SK-N-SH (cell line): Measurements from ENCODE around the gene A2ML1. TPM values are rescaled to one million over a fixed set of nuclear protein-coding genes. Genes with fewer than 3 reads are reported as not detected.

ENCODE experiments used
- CTCF ChIA-PET: fragments of 300-600, 350-600 bp; formaldehyde crosslinking; extraction: SDS; loops from one replicate; lab custom pipeline; 2021; lab: Yijun Ruan, JAX
- POLR2A ChIA-PET: fragments of 350-600 bp; sonication (Branson Sonifier 250); formaldehyde crosslinking; extraction: SDS; loops from one replicate; lab custom pipeline; 2020; ENCODE audit warnings: antibody characterized with exemption, inconsistent platforms; lab: Yijun Ruan, JAX
- DNase-seq: peaks from one replicate; pipeline ENCODE4 v3.0.0; 2012
- H2AFZ ChIP-seq: fragments of 200-600 bp; sonication (generic); 2 replicates; pipeline ENCODE4 v1.8.1; 2016; ENCODE audit warnings: antibody characterized with exemption, mild to moderate bottlenecking, low read depth
- H3F3A ChIP-seq: fragments of 200-600 bp; sonication (generic); replicated peaks from 2 replicates; pipeline ENCODE3; 2016; ENCODE audit warnings: antibody characterized with exemption, mild to moderate bottlenecking; ENCODE audit not compliant: insufficient read depth
- H3K27ac ChIP-seq, 2 experiments: fragments of 200-500 bp in 1 of 2; fragments of 200-600 bp in 1 of 2; sonication (Bioruptor generic) in 1 of 2; sonication (generic), shearing (Covaris generic) in 1 of 2; 2 replicates each; pipeline versions ENCODE4 v1.5.1 to v1.6.1; 2014 to 2016; ENCODE audit warnings: low read depth in 2 of 2, inconsistent platforms in 1 of 2, low read length in 1 of 2, mild to moderate bottlenecking in 1 of 2, mixed read lengths in 1 of 2
- H3K27me3 ChIP-seq: fragments of 200-600 bp; sonication (generic), shearing (Covaris generic); 2 replicates; pipeline ENCODE4 v1.6.1; 2016; ENCODE audit warnings: mixed run types; ENCODE audit not compliant: insufficient read depth
- H3K36me3 ChIP-seq, 2 experiments: fragments of 200-500 bp in 1 of 2; fragments of 200-600 bp in 1 of 2; sonication (Bioruptor generic) in 1 of 2; sonication (generic) in 1 of 2; replicated peaks in 1 of 2; 2 replicates each; pipeline versions ENCODE3 to v1.5.1; 2014 to 2016; ENCODE audit warnings: low read length in 1 of 2, mild to moderate bottlenecking in 1 of 2; ENCODE audit not compliant: insufficient read depth in 2 of 2, control insufficient read depth in 1 of 2
- H3K4me1 ChIP-seq, 2 experiments: fragments of 200-500 bp in 1 of 2; fragments of 200-600 bp in 1 of 2; sonication (Bioruptor generic) in 1 of 2; sonication (generic), shearing (Covaris generic) in 1 of 2; 2 replicates each; pipeline versions ENCODE4 v1.5.1 to v1.6.1; 2014 to 2016; ENCODE audit warnings: low read depth in 1 of 2, low read length in 1 of 2, mixed run types in 1 of 2; ENCODE audit not compliant: insufficient read depth in 2 of 2, control insufficient read depth in 1 of 2
- H3K4me2 ChIP-seq: fragments of 200-600 bp; sonication (generic), shearing (Covaris generic); 2 replicates; pipeline ENCODE4 v1.6.1; 2017; ENCODE audit warnings: mixed run types
- H3K4me3 ChIP-seq, 2 experiments: fragments of 200-500 bp in 1 of 2; fragments of 200-600 bp in 1 of 2; sonication (Bioruptor generic) in 1 of 2; sonication (generic), shearing (Covaris generic) in 1 of 2; 2 replicates each; pipeline versions ENCODE4 v1.5.1 to v1.8.1; 2014 to 2016; ENCODE audit warnings: low read depth in 2 of 2, inconsistent platforms in 1 of 2, low read length in 1 of 2, mild to moderate bottlenecking in 1 of 2, mixed read lengths in 1 of 2, moderate library complexity in 1 of 2
- H3K79me2 ChIP-seq: fragments of 200-600 bp; sonication (generic); 2 replicates; pipeline ENCODE4 v1.8.1; 2017; ENCODE audit warnings: mild to moderate bottlenecking; ENCODE audit not compliant: insufficient read depth
- H3K9ac ChIP-seq: fragments of 200-600 bp; sonication (generic); 2 replicates; pipeline ENCODE4 v1.6.1; 2017; ENCODE audit warnings: mixed run types
- H3K9me2 ChIP-seq: fragments of 200-600 bp; sonication (generic); 2 replicates; pipeline ENCODE4 v1.6.1; 2017; ENCODE audit warnings: mixed run types
- H3K9me3 ChIP-seq: fragments of 200-600 bp; sonication (generic); 2 replicates; pipeline ENCODE4 v1.6.1; 2017; ENCODE audit warnings: mixed run types, mild to moderate bottlenecking, moderate library complexity
- H4K20me1 ChIP-seq: fragments of 200-600 bp; sonication (generic); 2 replicates; pipeline ENCODE4 v1.6.1; 2017; ENCODE audit warnings: mild to moderate bottlenecking, mixed run types; ENCODE audit not compliant: insufficient read depth
- FOSL2 ChIP-seq: IDR thresholded peaks from 2 replicates; pipeline ENCODE4 v1.4.0; 2012; ENCODE audit warnings: low read depth, mild to moderate bottlenecking, moderate library complexity, borderline replicate concordance
- FOXJ3 ChIP-seq: sonication (generic); formaldehyde crosslinking; IDR thresholded peaks from 2 replicates; pipeline ENCODE4 v1.5.1; 2020; ENCODE audit warnings: mild to moderate bottlenecking, missing genetic modification reagents
- FOXM1 ChIP-seq: IDR thresholded peaks from 2 replicates; pipeline ENCODE4 v1.4.0; 2012; ENCODE audit warnings: low read depth, mild to moderate bottlenecking
- GABPA ChIP-seq: IDR thresholded peaks from 2 replicates; pipeline ENCODE4 v1.4.0; 2012; ENCODE audit warnings: low read depth, mild to moderate bottlenecking
- MEF2A ChIP-seq: IDR thresholded peaks from 2 replicates; pipeline ENCODE4 v1.4.0; 2012; ENCODE audit warnings: low read depth, borderline replicate concordance
- MXI1 ChIP-seq: IDR thresholded peaks from 2 replicates; pipeline ENCODE4 v1.6.1; 2012; ENCODE audit warnings: mild to moderate bottlenecking, low read depth, low read length, improper control_type of control experiment
- NFIC ChIP-seq: IDR thresholded peaks from 2 replicates; pipeline ENCODE4 v1.4.0; 2012; ENCODE audit warnings: borderline replicate concordance
- NRF1 ChIP-seq: IDR thresholded peaks from 2 replicates; pipeline ENCODE4 v1.6.1; 2012; ENCODE audit warnings: low read depth, mild to moderate bottlenecking, low read length
- RAD21 ChIP-seq: IDR thresholded peaks from 2 replicates; pipeline ENCODE4 v1.6.1; 2012; ENCODE audit warnings: mild to moderate bottlenecking, low read length
- RCOR1 ChIP-seq: fragments of 150-350 bp; IDR thresholded peaks from 2 replicates; pipeline ENCODE4 v1.6.1; 2017; ENCODE audit warnings: antibody characterized with exemption, low read length
- RXRA ChIP-seq: IDR thresholded peaks from 2 replicates; pipeline ENCODE4 v1.4.0; 2012; ENCODE audit warnings: low read depth, mild to moderate bottlenecking, borderline replicate concordance
- SIN3A ChIP-seq: IDR thresholded peaks from 2 replicates; pipeline ENCODE4 v1.6.1; 2012; ENCODE audit warnings: low read depth, mild to moderate bottlenecking, low read length, moderate library complexity, borderline replicate concordance
- SMC3 ChIP-seq: IDR thresholded peaks from 2 replicates; pipeline ENCODE4 v1.6.1; 2012; ENCODE audit warnings: low read depth, low read length, improper control_type of control experiment
- TAF1 ChIP-seq: IDR thresholded peaks from 2 replicates; pipeline ENCODE4 v1.6.1; 2012; ENCODE audit warnings: low read depth, mild to moderate bottlenecking, low read length, moderate library complexity, borderline replicate concordance
- TEAD4 ChIP-seq: IDR thresholded peaks from 2 replicates; pipeline ENCODE4 v1.4.0; 2012; ENCODE audit warnings: mild to moderate bottlenecking, borderline replicate concordance; ENCODE audit not compliant: insufficient read depth
- WGBS: methylation state at CpG from one replicate; pipeline ENCODE4 v1.1.6; 2017; ENCODE audit warnings: low lambda C conversion rate; 5-methylcytosine and 5-hydroxymethylcytosine counted together
- polyA plus RNA-seq, 3 experiments: library from polyadenylated mRNA; depleted of rRNA; stranded (reverse); fragments of >200 nt; gene quantifications; 2 replicates each; pipeline ENCODE4 v1.2.3, GENCODE V29; 2012
- TF ChIP-seq, protein P1 (sequence below): IDR thresholded peaks from 2 replicates; pipeline ENCODE4 v1.4.0; 2012; ENCODE audit warnings: low read depth, borderline replicate concordance
- TF ChIP-seq, protein P2 (sequence below): IDR thresholded peaks from 2 replicates; pipeline ENCODE4 v1.4.0; 2012; ENCODE audit warnings: low read depth
- TF ChIP-seq, protein P3 (sequence below): IDR thresholded peaks from 2 replicates; pipeline ENCODE4 v1.4.0; 2012; ENCODE audit warnings: low read depth, borderline replicate concordance
- TF ChIP-seq, protein P4 (sequence below): IDR thresholded peaks from 2 replicates; pipeline ENCODE4; 2012

A2ML1 gene
- polyA plus RNA-seq, 1 of the 3 experiments (the other 2 are of a cell fraction), result not detected

DNA sequence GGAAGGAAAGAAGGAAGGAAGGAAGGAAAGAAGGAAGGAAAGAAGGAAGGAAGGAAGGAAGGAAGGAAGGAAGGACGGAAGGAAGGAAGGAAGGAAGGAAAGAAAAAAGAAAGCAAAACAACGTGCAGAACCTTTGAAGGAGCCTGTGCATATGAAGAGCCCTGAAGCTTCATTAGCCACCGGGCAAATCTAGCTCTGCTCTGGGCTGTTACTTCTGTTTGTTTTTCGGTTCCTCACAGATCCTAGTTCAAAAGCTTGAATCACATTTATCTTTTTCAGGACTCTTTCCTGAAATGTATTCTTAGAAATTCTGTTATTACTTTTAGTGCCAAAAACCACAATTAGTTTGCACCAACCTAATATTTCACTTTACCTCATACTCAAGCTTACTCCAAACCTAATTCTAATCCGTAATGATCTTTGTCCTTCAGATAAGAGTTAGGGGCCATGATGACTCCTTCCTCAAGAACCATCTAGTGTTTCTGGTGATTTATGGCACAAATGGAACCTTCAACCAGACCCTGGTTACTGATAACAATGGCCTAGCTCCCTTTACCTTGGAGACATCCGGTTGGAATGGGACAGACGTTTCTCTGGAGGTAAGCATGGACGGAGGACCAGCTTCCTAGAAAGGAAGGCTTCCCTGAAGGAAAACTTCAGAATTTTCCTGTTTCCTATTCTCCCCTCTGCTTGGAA, 18.7 kb downstream of the A2ML1 start:
- 40% methylated on average over 7 of the region's 8 CpGs for WGBS
- H3K4me1 ChIP-seq, result peaks cover 0 to 4% of the 10 kb centered on the region in 2 experiments; a peak in 1 of 4 replicates
- no peak overlapping the region for H3K27ac ChIP-seq
- H3K9me2 ChIP-seq, result no peaks in the 10 kb centered on the region
- no peak for TF ChIP-seq NFIC
- no peak for TF ChIP-seq GABPA
- TF ChIP-seq, protein P1, sequence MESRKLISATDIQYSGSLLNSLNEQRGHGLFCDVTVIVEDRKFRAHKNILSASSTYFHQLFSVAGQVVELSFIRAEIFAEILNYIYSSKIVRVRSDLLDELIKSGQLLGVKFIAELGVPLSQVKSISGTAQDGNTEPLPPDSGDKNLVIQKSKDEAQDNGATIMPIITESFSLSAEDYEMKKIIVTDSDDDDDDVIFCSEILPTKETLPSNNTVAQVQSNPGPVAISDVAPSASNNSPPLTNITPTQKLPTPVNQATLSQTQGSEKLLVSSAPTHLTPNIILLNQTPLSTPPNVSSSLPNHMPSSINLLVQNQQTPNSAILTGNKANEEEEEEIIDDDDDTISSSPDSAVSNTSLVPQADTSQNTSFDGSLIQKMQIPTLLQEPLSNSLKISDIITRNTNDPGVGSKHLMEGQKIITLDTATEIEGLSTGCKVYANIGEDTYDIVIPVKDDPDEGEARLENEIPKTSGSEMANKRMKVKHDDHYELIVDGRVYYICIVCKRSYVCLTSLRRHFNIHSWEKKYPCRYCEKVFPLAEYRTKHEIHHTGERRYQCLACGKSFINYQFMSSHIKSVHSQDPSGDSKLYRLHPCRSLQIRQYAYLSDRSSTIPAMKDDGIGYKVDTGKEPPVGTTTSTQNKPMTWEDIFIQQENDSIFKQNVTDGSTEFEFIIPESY, result no peak
- TF ChIP-seq FOSL2, result no peak
- no peak for TF ChIP-seq FOXM1
- TF ChIP-seq MXI1, result no peak
- TF ChIP-seq FOXJ3 (CRISPR knock-in tag), result no peak
- no peak for TF ChIP-seq NRF1
- TF ChIP-seq MEF2A, result no peak
- TF ChIP-seq TEAD4, result no peak
- no peak for TF ChIP-seq RCOR1
- TF ChIP-seq, protein P2, sequence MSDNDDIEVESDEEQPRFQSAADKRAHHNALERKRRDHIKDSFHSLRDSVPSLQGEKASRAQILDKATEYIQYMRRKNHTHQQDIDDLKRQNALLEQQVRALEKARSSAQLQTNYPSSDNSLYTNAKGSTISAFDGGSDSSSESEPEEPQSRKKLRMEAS, result no peak
- TF ChIP-seq RXRA, result no peak
- TF ChIP-seq, protein P3, sequence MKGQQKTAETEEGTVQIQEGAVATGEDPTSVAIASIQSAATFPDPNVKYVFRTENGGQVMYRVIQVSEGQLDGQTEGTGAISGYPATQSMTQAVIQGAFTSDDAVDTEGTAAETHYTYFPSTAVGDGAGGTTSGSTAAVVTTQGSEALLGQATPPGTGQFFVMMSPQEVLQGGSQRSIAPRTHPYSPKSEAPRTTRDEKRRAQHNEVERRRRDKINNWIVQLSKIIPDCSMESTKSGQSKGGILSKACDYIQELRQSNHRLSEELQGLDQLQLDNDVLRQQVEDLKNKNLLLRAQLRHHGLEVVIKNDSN, result no peak
- TF ChIP-seq, protein P4, sequence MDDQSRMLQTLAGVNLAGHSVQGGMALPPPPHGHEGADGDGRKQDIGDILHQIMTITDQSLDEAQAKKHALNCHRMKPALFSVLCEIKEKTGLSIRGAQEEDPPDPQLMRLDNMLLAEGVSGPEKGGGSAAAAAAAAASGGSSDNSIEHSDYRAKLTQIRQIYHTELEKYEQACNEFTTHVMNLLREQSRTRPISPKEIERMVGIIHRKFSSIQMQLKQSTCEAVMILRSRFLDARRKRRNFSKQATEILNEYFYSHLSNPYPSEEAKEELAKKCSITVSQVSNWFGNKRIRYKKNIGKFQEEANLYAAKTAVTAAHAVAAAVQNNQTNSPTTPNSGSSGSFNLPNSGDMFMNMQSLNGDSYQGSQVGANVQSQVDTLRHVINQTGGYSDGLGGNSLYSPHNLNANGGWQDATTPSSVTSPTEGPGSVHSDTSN, result no peak
- no peak for TF ChIP-seq RAD21
- TF ChIP-seq SIN3A, result no peak
- TF ChIP-seq SMC3, result no peak
- TF ChIP-seq TAF1, result no peak
- no peaks in the 10 kb centered on the region for H3K9me3 ChIP-seq
- no peaks in the 10 kb centered on the region for H3F3A ChIP-seq
- H3K4me2 ChIP-seq, result no peak overlapping the region
- H2AFZ ChIP-seq, result no peak overlapping the region
- DNase-seq, result no peak
- no peaks in the 10 kb centered on the region for H3K79me2 ChIP-seq
- no peak overlapping the region for H3K4me3 ChIP-seq
- H3K36me3 ChIP-seq, result no peaks in the 10 kb centered on the region
- H3K27me3 ChIP-seq, result peaks cover 7% of the 10 kb centered on the region; the same call in 1 of the 2 replicates
- CTCF ChIA-PET, result interaction anchor here (1.7 to 2.0 kb wide), 3 partner anchors 19 to 50 kb away, joined by 6 to 8 read pairs (median 7); no protein-coding TSS in a partner anchor
- H4K20me1 ChIP-seq, result no peaks in the 10 kb centered on the region
- no peak overlapping the region for H3K9ac ChIP-seq
- POLR2A ChIA-PET, result no interaction called here
